Mucosa of descending colon (tissue), 3 donors: ENCODE data around the gene MSGN1. TPM values are rescaled to one million over a fixed set of nuclear protein-coding genes. Genes with fewer than 3 reads are reported as not detected.

Experiments
- ATAC-seq: fragments of 200-7000 bp; cut with Tn5 transposase; one replicate; pipeline ENCODE4 v1.9.1; 2020; ENCODE audit warnings: mild to moderate bottlenecking, moderate library complexity
- DNase-seq, 3 donors: peaks; one replicate each; pipeline ENCODE4 v3.0.0-alpha.2; 2020
- H3K36me3 ChIP-seq: fragments of 200-600 bp; one replicate; pipeline ENCODE4 v1.8.0; 2021; ENCODE audit warnings: low read depth, mild to moderate bottlenecking
- H3K4me1 ChIP-seq: fragments of 200-600 bp; one replicate; pipeline ENCODE4 v1.8.0; 2021; ENCODE audit warnings: low read depth, mild to moderate bottlenecking
- H3K4me3 ChIP-seq: fragments of 200-600 bp; one replicate; pipeline ENCODE4 v1.8.0; 2021; ENCODE audit warnings: mild to moderate bottlenecking
- H3K9me3 ChIP-seq: fragments of 200-600 bp; one replicate; pipeline ENCODE4 v1.8.0; 2021; ENCODE audit warnings: mild to moderate bottlenecking
- CTCF ChIP-seq: fragments of 200-600 bp; IDR thresholded peaks from one replicate; pipeline ENCODE4 v1.8.0; 2022; ENCODE audit warnings: antibody characterized with exemption, mild to moderate bottlenecking
- intact Hi-C, 2 donors: fragments of 100-400 bp; cut with DNase I in 1 of 2; cut with micrococcal nuclease in 1 of 2; formaldehyde crosslinking; loops; one replicate each; pipeline versions ENCODE4 v1.11.0 to v1.11.1; 2022; cut with DNase I, micrococcal nuclease
- total RNA-seq, 3 donors: library from RNA; stranded (reverse); fragmentation: NEBNext Ultra II Directional in 2 of 3; extraction: Animal tissue kit (Norgen Biotek cat#: 25700) in 2 of 3; gene quantifications; one replicate each; pipeline versions ENCODE4 v1.2.1 to v1.2.4, GENCODE V29; 2021 to 2023
- donor health status: DM: no; HTN: no; CAD: no; lungs with moderate emphysema.
- donor health status: DM: no; HTN: no; CAD: no.
- donor health status: DM: no; HTN: yes; CAD: no.

The MSGN1 gene
- total RNA-seq, 3 donors from 2014 or later = not detected

DNA sequence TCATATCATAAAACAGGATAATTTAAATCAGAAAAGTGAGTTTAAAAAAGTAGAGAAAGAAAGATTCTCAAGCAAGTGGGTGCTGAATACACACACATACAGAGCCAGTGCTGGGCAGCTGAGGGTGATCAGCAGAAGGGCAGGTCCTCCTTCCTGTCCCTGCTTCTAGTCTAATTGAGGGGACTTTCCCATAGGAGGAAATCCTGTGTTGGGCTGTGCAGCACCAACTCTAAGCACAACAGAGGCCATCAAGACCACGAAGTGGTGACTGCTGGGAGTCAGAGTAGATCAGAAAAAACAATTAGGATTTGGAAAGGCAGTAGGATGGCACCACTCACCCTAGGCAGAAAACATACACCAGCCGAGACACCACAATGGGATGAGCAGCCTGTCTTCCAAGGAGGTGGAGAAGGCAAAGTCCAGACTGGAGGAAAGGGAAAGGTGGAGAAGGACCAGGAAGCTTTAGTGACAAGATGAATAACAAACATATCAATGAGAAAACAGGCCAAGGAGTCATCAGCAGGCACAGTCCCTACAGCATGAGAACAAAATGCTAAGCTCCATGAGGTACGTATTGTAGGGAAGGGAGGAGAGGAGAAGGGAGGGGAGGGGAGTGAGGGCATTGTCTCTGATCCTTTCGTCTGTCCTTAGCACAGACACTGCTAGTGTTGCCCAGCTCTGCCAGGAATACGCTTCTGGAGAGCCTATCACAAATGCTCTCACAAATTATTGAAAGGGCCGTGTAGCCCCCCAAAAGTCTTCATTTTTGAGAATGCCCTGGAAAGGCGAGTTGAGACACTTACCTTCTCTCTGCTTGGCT lies 16.7 kb upstream of the MSGN1 start:
- DNase-seq (no peak), ATAC-seq (peak; percentile 44)
- Histone ChIP-seq H3K9me3 (no peaks in the 10 kb centered on the region), H3K4me1 (peaks cover 8% of the 10 kb centered on the region), H3K4me3 (no peak overlapping the region), H3K36me3 (no peaks in the 10 kb centered on the region)
- intact Hi-C loops = no loop called here
- no peak for TF ChIP-seq CTCF

GRCh38 chr2:17800219-17800618 lies 16.0 kb upstream of the MSGN1 start:
- intact Hi-C loops = no loop called here
- peaks cover 8% of the 10 kb centered on the region for H3K4me1 ChIP-seq
- H3K9me3 ChIP-seq = no peaks in the 10 kb centered on the region
- H3K36me3 ChIP-seq = no peaks in the 10 kb centered on the region
- DNase-seq = no peak
- H3K4me3 ChIP-seq = no peak overlapping the region
- ATAC-seq = peak; percentile 17
- no peak for TF ChIP-seq CTCF

DNA sequence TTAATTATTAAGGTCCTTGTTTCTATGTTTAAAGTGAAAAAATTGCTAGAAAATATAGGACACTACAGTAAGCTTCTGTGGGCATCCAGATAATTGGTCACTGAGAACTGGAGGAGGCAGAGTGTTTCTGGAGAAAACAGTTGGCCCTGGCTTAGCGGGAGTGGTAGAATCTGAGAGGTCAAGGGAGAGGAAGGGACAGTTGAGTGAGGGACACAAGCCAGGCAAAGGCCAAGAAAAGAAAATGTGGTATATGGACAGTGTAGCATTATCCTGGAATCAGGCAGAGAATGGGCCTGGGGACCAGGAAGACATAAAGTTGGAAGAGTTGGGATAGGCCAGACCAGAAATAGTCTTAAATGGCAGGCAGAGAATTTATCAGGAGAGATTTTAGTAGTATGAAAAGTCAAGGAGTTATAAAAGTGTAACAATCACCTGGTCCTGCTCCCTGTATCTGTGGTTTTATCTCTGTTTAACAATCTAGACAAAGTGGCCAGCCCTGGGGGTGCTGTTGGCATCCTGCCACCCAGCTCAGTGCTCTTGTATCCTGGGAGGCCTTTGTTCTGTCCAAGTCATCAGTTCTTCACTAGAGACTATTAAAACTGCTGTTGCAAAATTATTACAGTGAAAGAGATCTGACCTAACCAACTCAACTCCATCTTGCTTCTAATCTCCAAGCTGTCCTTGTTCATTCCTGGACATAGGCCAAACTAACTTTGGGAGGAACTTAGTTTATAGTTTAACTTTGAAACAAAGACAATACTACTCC lies 15.4 kb upstream of the MSGN1 start:
- DNase-seq (peak; percentile 65 to 81 (median 73)), ATAC-seq (peak; percentile 75)
- intact Hi-C loops = no loop called here
- Histone ChIP-seq H3K36me3 (no peaks in the 10 kb centered on the region), H3K4me1 (peaks cover 8% of the 10 kb centered on the region), H3K9me3 (no peaks in the 10 kb centered on the region), H3K4me3 (no peak overlapping the region)
- no peak for TF ChIP-seq CTCF

DNA sequence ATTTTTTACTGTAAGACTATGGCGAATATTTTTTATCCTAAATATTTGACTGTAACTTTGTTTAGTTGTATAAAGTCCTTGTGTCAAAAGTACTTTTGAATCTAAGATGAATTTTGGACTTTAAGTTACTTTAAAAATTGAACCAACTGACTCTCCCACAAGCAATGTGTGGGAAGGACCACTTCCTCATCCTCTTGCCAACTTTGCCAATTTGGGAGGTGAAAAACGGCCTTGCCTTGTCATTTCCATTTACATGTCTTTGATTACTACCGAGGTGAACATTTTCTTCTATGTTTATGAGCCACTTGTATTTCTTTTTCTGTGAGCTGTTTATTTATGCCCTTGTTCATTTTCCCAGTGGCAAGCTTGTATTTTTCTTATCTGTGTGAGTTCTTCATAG lies 12.8 kb upstream of the MSGN1 start:
- Histone ChIP-seq H3K4me3 (no peak overlapping the region), H3K9me3 (no peaks in the 10 kb centered on the region), H3K4me1 (peaks cover 8% of the 10 kb centered on the region), H3K36me3 (no peaks in the 10 kb centered on the region)
- ATAC-seq = peak; percentile 25
- TF ChIP-seq CTCF = no peak
- DNase-seq = no peak
- intact Hi-C loops = no loop called here

DNA sequence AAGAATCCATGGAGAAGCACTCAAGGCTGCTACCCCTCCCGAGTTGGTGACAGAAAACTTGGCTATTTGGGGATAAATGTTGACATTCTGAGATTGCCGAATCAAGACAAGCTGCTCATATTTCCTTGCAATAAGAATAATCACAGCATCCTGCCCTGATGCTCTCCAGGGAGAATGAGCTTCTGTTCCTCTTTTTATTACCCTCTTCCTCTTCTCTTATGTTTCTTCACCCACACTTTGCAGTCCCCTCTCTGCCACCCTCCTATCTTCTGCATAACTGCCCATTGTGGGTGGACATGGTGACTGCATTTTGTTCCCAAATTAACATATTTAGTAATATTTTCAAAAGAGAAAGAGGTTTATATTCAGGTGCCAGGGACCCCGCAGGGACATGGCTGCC lies 11.9 kb upstream of the MSGN1 start:
- TF ChIP-seq CTCF = no peak
- Histone ChIP-seq H3K9me3 (no peaks in the 10 kb centered on the region), H3K36me3 (no peaks in the 10 kb centered on the region), H3K4me1 (peaks cover 8% of the 10 kb centered on the region), H3K4me3 (no peak overlapping the region)
- ATAC-seq = no peak
- no peak for DNase-seq
- intact Hi-C loops = no loop called here
